ENCODE data around the gene ZBTB38.

ZBTB38 gene

DNA sequence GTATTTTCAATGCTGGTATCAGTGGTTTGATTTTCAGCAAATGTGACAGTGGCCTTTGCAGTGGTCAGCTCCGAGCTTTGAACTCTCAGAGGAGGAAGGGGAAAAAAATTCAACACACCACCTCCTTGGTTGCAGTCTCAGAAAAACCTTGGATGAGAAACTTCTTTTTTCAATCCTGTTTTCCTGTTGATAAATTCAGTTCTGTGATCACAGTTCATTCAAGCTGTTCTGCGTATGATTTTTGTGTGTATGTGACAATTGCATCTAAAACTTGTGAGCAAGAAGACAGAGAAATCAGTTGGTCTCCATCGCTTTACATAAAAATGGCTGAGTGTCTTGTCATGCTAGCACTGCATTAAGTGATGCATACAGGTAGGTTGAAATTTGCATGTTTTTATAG, 19.2 kb downstream of the ZBTB38 start:
- DNase-seq, result no peak

DNA sequence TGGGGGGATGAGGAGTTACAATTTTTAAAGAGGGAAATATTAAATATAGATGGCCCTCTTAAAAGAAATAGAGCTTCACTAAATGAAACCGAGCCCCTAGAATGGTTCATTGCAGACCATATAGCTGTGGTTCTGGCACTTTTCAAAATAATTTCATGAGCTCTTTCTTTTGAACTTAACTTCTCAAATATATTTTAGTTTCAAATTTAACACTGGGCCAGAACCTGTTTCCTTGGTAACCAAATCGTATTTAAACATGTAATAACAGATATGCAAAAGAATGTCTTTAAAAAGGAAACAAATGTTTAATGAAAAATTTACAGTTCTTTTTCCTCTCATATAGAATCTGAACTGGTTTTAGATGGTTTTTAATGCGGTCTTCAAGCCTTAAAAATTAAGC, 20.1 kb downstream of the ZBTB38 start:
- no peak for DNase-seq

DNA sequence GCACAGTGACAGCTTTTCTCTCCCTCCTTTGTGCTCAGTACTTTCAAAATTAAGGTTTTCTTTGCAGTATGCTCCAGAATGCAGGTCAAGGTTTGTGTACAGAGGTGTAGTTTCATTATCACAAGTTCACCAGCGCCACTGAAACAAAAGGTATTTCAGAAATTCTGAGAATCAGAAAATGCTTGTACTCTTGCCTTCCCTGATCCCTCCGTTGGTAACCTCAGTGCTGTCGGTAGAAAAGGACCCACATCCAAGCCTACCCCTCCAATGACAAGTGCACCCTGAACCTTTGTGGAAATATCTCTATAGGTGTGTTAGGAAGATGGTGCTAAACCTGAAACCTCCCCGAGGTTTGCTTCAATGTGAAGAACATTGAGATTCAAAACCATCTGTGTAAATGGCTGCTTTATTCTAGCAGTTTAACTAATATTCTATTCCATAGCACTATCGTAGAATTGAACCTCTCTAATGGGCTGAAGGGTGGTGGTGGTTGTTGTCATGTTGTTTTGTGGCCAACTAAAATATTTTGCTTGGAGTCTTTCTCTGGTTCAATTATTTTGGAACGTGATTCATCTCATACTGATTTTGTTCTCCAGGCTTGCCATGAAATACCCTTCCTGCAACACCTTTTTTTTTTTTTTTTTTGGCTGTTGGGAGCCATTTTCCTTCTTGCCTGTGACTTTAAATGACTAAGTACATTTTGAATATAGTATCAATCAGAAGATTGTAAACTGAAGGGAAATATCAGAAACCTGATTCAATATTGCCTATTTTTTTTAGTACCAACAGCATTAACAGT, 20.7 kb downstream of the ZBTB38 start:
- no peak for DNase-seq

- DNase-seq, result no peak
Observed at GRCh38 chr3:141389703-141390102, 21.4 kb downstream of the ZBTB38 start.

GRCh38 chr3:141390747-141391146, 22.4 kb downstream of the ZBTB38 start:
- DNase-seq, result no peak

GRCh38 chr3:141391298-141391990, 23.1 kb downstream of the ZBTB38 start:
- no peak for DNase-seq

DNA sequence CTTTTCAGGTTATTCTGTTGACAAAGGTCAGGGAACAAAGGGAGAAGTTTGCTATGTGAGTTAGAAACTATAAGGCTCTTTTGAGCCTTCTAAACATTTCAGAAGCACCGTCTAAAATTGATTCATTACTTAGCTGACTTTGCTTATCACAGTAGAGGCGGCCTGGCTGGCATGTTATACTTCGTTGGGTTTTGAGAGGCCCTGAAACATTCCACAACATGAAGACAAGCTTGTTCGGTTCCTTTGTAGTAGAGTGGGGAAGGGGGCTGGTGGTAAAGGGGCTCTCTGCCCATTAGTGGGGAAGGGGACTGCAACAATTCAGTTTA, 23.6 kb downstream of the ZBTB38 start:
- DNase-seq, result no peak

DNA sequence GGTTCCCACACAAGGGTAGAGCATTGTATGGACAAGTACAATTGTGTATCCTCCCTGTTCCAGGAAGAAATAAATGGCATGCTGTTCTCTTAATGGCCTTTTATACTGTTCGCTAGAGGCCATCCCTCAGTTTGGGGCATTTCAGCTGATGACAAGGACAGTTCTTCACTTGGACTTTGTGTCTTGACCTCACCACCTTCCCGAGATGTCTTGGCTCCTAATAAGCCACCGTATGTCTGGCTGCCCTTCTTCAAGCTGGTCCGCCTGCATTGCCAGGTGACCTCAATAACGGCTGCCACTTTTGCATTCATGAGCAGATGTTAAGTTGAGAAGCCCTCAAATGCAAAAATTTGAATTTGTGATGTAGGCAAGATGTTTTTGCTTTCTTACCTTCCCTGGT, 24.1 kb downstream of the ZBTB38 start:
- no peak for DNase-seq

- DNase-seq, result no peak
Observed at GRCh38 chr3:141392897-141393734, 24.8 kb downstream of the ZBTB38 start.

DNA sequence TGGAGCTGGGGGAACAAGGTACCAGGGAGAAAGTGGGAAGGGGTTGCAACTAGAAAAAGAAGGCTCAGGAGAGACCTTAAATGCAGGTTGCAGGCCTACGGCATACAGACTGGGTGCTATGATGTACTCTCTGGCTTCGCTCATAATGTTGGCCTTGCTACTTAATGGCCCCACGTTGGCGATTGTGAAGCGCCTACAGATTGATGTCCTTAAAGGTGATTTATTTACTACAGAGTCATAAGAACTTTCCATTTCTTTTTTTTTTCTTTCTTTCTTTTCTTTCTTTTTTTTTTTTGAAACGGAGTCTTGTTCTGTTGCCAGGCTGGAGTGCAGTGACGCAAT, 25.4 kb downstream of the ZBTB38 start:
- DNase-seq, result no peak

- DNase-seq, result no peak
Observed at GRCh38 chr3:141394560-141394959, 26.3 kb downstream of the ZBTB38 start.

DNA sequence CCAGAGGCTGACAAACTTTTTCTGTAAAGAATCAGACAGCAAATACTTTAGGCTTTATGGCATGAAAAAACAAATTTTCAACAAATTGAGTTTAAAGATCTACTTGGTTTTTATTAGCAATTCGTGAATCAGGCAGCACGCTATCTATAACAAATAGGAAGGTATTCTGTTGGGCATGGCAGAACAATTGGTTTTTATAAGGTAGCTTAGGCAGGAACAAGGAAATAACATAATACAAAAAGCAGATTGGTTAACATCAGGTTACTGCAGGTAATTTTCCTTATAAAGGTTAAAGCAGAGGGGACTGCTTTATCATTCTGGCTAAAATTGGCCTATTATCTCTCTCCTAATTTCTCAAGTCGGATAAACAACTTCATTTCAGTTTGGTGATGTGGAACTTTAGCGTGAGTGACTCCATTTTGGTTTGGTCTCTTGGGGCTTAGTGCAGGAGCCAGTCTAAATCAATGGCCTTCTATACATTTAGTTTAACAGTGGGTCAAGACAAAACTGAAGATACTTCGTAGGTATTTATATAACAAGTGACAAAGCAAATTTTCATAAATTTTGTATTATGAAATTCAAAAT, 26.8 kb downstream of the ZBTB38 start:
- no peak for DNase-seq

DNA sequence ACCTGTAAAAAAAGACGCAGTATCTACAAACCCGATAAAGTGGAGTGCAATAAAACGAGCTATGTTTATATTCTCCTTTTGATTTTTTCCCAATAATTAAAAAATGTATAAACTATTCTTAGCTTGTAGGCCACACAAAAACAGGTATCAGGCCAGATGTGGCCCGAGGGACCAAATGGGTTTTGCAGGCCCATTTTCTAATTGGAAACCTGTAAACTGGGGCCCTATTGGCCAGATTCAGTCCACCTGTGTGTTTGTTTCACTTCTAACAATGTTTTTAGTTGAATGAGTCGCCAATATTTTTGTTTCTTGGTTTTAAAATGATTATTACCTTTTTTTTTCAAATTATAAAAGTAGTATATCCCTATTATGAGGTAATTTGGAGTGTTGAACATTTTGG, 29.7 kb downstream of the ZBTB38 start:
- no peak for DNase-seq

DNA sequence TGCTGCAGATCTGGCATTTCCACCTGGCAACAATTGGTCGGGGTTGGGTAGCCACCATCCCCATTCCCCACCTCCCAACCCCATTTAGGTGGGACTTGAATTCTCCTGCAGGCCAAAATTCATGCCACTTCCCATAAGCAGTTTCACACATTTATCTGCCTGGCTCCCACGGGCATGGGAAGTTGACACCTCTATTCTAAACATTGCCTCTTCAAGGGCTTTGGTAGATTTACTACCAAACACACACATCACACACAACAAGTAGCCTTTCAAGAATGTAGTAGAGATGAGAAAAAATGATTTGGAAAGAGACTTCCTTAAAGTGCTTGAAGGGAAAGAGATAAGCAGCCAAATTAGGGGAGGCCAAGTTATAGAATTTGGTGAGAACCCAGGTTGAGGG, 30.9 kb downstream of the ZBTB38 start:
- peak; percentile 10 for DNase-seq

- DNase-seq, result no peak
Observed at GRCh38 chr3:141400073-141400971, 32.0 kb downstream of the ZBTB38 start.

DNA sequence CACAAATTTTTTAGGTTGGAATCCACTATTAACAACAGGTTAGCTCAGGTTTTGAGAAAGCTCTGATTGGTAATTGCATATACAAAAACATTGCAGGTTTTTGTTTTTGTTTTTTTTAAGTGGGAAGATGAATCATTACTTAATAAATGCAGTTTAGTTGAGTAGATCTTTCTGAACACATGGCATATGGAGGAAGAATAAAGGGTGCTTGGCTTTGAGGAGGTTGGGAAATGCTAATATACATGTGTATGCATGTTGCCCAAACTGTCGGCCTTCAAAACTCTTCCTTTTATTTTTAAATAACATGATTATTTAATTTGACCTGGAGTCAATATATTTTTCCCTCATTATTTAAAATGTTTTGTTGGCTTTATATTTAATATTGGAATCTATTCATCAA, 32.8 kb downstream of the ZBTB38 start:
- DNase-seq, result no peak

DNA sequence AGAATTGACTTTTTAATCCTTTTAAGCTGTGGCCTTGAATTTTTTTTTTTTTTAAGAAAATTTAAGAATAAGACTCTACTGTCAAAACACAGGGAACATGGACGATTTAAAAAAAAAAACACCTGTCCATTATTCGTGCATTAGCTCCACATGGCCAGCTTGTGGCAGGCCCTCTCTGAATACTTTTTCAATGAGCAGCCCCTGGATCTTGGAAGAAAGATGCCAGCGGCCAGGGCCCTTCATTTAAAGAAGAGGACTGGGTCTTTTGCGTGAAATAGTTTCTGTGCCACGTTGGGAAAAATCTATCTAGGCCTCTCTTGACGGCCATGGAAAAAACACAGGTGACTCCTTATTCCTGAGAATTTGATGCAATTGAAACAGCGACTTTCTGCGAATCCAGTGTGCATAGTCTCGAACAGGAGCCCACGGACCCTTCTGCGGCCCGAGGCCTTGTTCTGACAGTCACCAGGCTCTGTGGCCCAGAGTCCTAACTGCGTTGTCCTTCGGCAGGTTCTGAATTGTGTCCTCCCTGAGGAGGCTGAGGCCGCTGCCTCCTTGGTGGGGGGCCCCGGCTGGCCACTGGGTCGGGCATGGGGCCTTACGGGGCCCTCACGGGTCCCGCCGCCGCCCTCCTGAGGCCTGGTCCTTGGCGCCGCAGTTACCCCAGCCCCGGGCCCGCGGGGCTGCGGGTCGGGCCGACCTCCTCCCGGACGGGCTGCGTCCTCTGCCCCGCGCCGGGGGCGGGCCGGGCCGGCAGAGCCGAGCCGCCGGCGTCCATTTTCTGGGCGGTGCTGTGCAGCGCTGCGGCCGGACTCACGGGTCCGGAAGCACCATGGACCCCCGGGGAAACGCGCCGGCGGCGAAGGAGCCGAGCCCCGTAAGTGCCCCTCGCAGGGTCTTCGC, 33.5 kb downstream of the ZBTB38 start:
- DNase-seq, result peak; percentile 45

GRCh38 chr3:141402476-141403171, 34.3 kb downstream of the ZBTB38 start:
- DNase-seq, result peak; percentile 52

DNA sequence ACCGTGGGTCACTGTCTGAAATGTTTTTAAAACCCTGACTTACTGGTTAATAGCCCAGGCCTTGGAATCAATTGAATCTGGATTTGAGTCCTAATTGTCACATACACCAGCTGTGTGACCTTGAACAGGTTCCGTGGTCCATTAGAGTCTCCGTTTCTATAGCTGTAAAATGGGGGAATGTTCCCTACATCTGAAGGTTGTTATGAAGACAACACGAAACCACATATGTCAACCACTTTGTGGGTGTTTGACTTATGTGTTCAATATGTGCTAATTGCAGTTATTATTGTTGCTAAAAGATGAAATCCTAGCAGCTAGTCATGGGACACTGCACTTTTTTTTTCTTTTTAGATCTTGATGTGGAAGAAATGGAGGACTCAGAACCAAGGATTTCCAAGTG, 35.3 kb downstream of the ZBTB38 start:
- no peak for DNase-seq

GRCh38 chr3:141405025-141405424, 36.7 kb downstream of the ZBTB38 start:
- DNase-seq, result no peak

- DNase-seq, result no peak
Observed at GRCh38 chr3:141405591-141405990, 37.3 kb downstream of the ZBTB38 start.

Data from hematopoietic multipotent progenitor cell treated with erythropoietin and hydrocortisone succinate and interleukin-3 and kit ligand, for 8 days (in vitro differentiated cells).